Left colon (tissue), 2 donors: ENCODE results near the gene NOL9. TPM values are rescaled to one million over a fixed set of nuclear protein-coding genes. Genes with fewer than 3 reads are reported as not detected.
A peak's percentile ranks its signal among the peaks of the same experiment; 100 is the strongest.

ENCODE experiments used
- ATAC-seq: fragments of 200-7000 bp; cut with Tn5 transposase; one replicate; pipeline ENCODE4 v1.9.1; 2020; ENCODE audit warnings: mild to moderate bottlenecking, moderate library complexity
- DNase-seq, 2 donors: peaks; one replicate each; pipeline ENCODE4 v3.0.0-alpha.2; 2020
- intact Hi-C, 2 donors: fragments of 100-400 bp; cut with DNase I in 1 of 2; cut with micrococcal nuclease in 1 of 2; formaldehyde crosslinking; loops; one replicate each; pipeline versions ENCODE4 v1.11.2 to v1.14.0; 2022; cut with DNase I, micrococcal nuclease
- total RNA-seq, 2 donors: library from RNA; stranded (reverse); fragmentation: NEBNext Ultra II Directional; extraction: Animal tissue kit (Norgen Biotek cat#: 25700); gene quantifications; one replicate each; pipeline ENCODE4 v1.2.1, GENCODE V29; 2021
- donor health status: DM: no; HTN: no; CAD: no.
- donor health status: DM: yes; HTN: yes; CAD: no.

Gene NOL9
- total RNA-seq, 2 donors from 2014 or later = 18.3 to 18.5 TPM

GRCh38 chr1:6485168-6486101 lies 68.9 kb downstream of the NOL9 start:
- intact Hi-C loops = loop anchor here in 1 of 2 donors (5.0 kb wide), 1 partner anchor 162 kb away; no protein-coding TSS in a partner anchor
- DNase-seq = no peak
- no peak for ATAC-seq

DNA sequence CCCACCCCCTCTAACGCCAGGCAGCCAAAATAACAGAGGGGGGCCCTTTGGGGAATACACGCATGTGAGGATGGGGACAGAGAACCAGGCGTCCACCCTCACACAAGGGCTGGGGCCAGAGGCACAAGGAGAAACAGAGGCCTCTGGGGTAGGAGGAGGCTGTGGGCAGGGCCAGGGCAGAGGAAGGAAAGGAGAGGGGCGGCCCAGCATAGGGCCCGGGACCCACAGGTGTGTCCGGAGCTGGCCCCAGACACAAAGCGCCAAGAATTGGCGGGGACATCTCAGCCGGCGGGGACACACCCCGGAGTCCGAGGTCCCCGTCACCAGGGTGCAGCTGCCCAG lies 69.5 kb downstream of the NOL9 start:
- ATAC-seq (no peak), DNase-seq (no peak)
- intact Hi-C loops = loop anchor here in 1 of 2 donors (5.0 kb wide), 1 partner anchor 163 kb away; no protein-coding TSS in a partner anchor

DNA sequence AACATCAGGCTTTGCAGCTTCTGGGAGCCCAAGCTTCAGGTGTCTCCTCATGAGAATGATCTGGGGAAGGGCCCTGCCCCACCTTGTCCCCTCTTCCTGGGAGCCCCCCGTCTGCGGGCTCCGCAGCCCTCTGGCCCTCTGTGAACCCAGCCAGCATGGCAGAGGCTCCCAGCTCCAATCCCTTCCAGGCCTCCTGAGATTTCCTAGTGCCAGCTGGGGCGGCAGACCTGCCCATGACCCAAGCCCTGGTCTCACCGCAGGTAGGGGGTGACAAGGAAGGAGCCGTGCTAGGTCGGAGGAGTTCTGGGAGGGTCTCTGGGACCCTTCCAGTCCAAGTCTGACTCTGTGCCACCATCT lies 70.6 kb downstream of the NOL9 start:
- ATAC-seq (no peak), DNase-seq (no peak)
- intact Hi-C loops = no loop called here

GRCh38 chr1:6483017-6483760 lies 71.1 kb downstream of the NOL9 start:
- ATAC-seq = peak; percentile 80
- peak; percentile 78 to 88 for DNase-seq
- intact Hi-C loops = no loop called here

GRCh38 chr1:6481820-6482219 lies 72.5 kb downstream of the NOL9 start:
- intact Hi-C loops = no loop called here
- DNase-seq (no peak), ATAC-seq (no peak)

GRCh38 chr1:6477039-6477820 lies 77.1 kb downstream of the NOL9 start:
- intact Hi-C loops = no loop called here
- ATAC-seq (no peak), DNase-seq (no peak)

DNA sequence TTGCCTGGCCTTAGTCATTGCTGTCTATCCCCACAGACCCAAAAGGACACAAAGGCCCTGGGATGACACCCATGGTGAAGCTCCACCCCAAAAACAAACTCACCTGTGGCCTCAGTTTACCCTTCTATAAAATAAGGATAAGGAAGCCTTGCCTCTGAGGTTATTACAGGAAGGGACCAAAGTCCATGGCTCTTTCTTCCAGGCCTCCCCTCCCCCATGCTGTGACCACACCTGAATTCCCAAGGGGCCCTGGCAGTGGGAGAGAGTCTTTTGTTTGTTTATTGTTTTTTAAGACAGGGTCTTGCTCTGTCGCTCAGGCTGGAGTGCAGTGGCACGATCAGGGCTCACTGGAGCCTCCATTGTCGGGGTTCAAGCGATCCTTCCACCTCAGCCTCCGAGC lies 77.8 kb downstream of the NOL9 start:
- DNase-seq (peak; percentile 73 to 77), ATAC-seq (peak; percentile 54)
- intact Hi-C loops = no loop called here

- intact Hi-C loops = no loop called here
- DNase-seq (peak; percentile 70 to 80), ATAC-seq (peak; percentile 39)
Measured at GRCh38 chr1:6475381-6476133, 78.8 kb downstream of the NOL9 start.

DNA sequence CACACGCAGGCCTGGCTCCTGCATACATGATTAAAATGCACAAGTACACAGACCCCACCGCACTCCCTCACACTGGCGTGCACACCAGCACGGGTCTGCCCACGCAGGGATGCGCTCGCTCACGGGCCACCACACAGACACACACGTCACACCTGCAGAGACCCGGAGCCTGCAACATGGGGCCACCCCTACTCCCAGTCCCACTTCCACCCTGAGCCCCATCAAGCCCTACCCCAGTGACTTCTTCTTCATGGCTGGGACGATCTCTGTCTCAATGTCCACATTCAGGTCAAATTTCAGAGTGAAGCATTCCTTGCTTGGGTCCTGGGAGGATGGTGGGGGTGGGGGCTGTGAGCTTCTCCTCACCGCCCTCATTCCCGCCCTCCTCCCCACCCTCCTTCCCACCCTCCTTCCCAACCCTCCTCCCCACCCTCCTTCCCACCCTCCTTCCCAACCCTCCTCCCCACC lies 79.5 kb downstream of the NOL9 start:
- intact Hi-C loops = no loop called here
- no peak for DNase-seq
- ATAC-seq = no peak

GRCh38 chr1:6473974-6474814 lies 80.1 kb downstream of the NOL9 start:
- DNase-seq (peak; percentile 70 to 78), ATAC-seq (peak; percentile 19)
- intact Hi-C loops = no loop called here

- DNase-seq (no peak), ATAC-seq (no peak)
- intact Hi-C loops = no loop called here
Measured at GRCh38 chr1:6473156-6473555, 81.2 kb downstream of the NOL9 start.

DNA sequence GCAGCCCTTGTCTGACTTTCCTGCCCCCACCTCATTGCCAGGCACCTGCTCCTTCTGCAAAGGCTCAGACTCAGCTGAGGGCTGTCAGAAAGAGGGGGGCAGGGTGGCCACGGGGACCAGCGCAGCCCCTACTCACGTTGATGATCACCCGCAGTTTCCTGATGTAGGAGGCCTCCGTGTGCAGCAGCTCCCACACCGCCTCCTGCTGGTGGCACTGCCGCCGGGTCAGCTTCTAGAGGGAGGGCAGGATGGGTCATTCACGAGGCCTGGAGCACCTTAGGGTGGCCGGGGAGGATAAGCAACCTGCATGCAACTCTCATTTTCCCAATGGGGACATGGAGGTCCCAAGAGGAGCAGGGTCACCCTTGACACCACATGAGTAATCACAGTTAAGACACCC lies 81.9 kb downstream of the NOL9 start:
- DNase-seq (peak; percentile 68 to 74), ATAC-seq (peak; percentile 3)
- intact Hi-C loops = no loop called here

DNA sequence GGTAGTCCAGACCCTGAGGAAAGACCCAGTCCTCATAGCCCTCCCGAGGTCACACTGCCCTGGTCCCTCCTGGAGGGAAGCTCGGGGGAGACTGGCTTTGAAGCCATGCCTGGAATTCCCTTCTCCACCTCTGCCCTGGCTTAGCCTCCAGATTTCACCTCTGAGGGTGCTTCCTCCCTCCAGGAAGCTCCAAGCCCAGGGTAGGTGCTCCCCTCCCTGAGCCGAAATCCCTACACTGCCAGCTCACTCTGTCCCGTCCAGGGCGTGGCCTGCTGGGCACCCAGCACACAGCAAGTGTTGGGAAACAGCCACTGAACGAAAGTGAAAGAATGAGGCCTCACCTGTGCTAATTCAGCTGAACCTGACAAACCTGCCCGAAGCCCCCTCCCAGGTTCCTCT lies 82.3 kb downstream of the NOL9 start:
- intact Hi-C loops = no loop called here
- peak; percentile 68 for ATAC-seq
- DNase-seq = peak; percentile 83 to 93

Other genes starting within 250 kb of the NOL9 start
- 10 to 100 TPM; 50.4 to 58.0 TPM for gene ACOT7, start 160.7 kb downstream of the NOL9 start, total RNA-seq
- 10 to 100 TPM; 29.4 to 34.0 TPM for gene HES2, start 134.6 kb downstream of the NOL9 start, total RNA-seq
- gene ESPN, start 129.7 kb downstream of the NOL9 start, total RNA-seq = 100 to 1,000 TPM; 100 to 152 TPM
- gene TNFRSF25, start 88.3 kb downstream of the NOL9 start, total RNA-seq = 10 to 100 TPM; 21.7 to 71.9 TPM
- gene PLEKHG5, start 62.8 kb downstream of the NOL9 start, total RNA-seq = 10 to 100 TPM; 14.1 to 22.3 TPM
- gene TAS1R1, start 794 bp upstream of the NOL9 start, total RNA-seq = under 1 TPM in 1 of 2 donors, not detected in 1; 0.14 TPM
- 10 to 100 TPM; 32.4 to 43.2 TPM for gene ZBTB48, start 25.5 kb upstream of the NOL9 start, total RNA-seq
- 10 to 100 TPM in 1 of 2 donors, 1 to 10 TPM in 1; 8.0 to 14.0 TPM for gene KLHL21, start 48.4 kb upstream of the NOL9 start, total RNA-seq
- gene PHF13, start 59.2 kb upstream of the NOL9 start, total RNA-seq = 10 to 100 TPM in 1 of 2 donors, 1 to 10 TPM in 1; 6.7 to 11.2 TPM
- gene THAP3, start 70.4 kb upstream of the NOL9 start, total RNA-seq = 10 to 100 TPM in 1 of 2 donors, 1 to 10 TPM in 1; 7.0 to 10.9 TPM
- gene DNAJC11, start 147.3 kb upstream of the NOL9 start, total RNA-seq = 100 to 1,000 TPM in 1 of 2 donors, 10 to 100 TPM in 1; 78.0 to 101 TPM
- 10 to 100 TPM; 76.6 to 85.8 TPM for gene CAMTA1, start 230.9 kb upstream of the NOL9 start, total RNA-seq